ENCODE measurements around the gene C11orf58.

C11orf58 gene

GRCh38 chr11:16805938-16806337 is 67.5 kb downstream of the C11orf58 start:
- no peak for DNase-seq

- no peak for DNase-seq
These were observed 68.3 kb downstream of the C11orf58 start for GRCh38 chr11:16806791-16807190.

GRCh38 chr11:16807306-16807705 is 68.9 kb downstream of the C11orf58 start:
- DNase-seq, result no peak

Data from activated CD4-positive, alpha-beta T cell treated with anti-CD3 and anti-CD28 coated beads, Interleukin-10, Interleukin-2, amounts not matched to agents 100 ng/mL and 50 ng/mL, durations not matched to agents 16 hours and 8 hours (primary cell).